Osteocyte (in vitro differentiated cells): Measurements from ENCODE around the gene PRDM2. TPM values are rescaled to one million over a fixed set of nuclear protein-coding genes. Genes with fewer than 3 reads are reported as not detected.
"Not testable (repeated sequence)": the region's sequence is repeated elsewhere in the genome, so short reads cannot be mapped to it uniquely, and the experiment has no call there.

ENCODE experiments used
- DNase-seq: peaks from one replicate; pipeline ENCODE4 v3.0.0; 2021; ENCODE audit warnings: mixed read lengths; ENCODE audit not compliant: unreplicated experiment; ENCODE audit errors: extremely low spot score
- H3K27ac Mint-ChIP-seq: one replicate; pipeline ENCODE4 v1.8.0; 2021; ENCODE audit warnings: mild to moderate bottlenecking, mixed read lengths; ENCODE audit not compliant: unreplicated experiment
- H3K27me3 Mint-ChIP-seq: one replicate; pipeline ENCODE4 v1.8.0; 2021; ENCODE audit warnings: mixed read lengths; ENCODE audit not compliant: unreplicated experiment
- H3K36me3 Mint-ChIP-seq: one replicate; pipeline ENCODE4 v1.8.0; 2021; ENCODE audit warnings: mixed read lengths; ENCODE audit not compliant: unreplicated experiment
- H3K4me1 Mint-ChIP-seq: one replicate; pipeline ENCODE4 v1.8.0; 2021; ENCODE audit warnings: mixed read lengths; ENCODE audit not compliant: unreplicated experiment
- H3K4me3 Mint-ChIP-seq: one replicate; pipeline ENCODE4 v1.8.0; 2021; ENCODE audit warnings: mild to moderate bottlenecking, moderate library complexity, mixed read lengths; ENCODE audit not compliant: unreplicated experiment
- H3K9me3 Mint-ChIP-seq: one replicate; pipeline ENCODE4 v1.8.0; 2021; ENCODE audit warnings: mixed read lengths; ENCODE audit not compliant: unreplicated experiment
- CTCF ChIP-seq: fragments of 200-600 bp; sonication (generic); IDR thresholded peaks from 2 replicates; pipeline ENCODE4 v1.5.0; 2021; ENCODE audit warnings: antibody characterized with exemption, mild to moderate bottlenecking, moderate library complexity
- total RNA-seq: library from RNA; stranded (reverse); gene quantifications from 2 replicates; pipeline ENCODE4 v1.2.1, GENCODE V29; 2021

Gene PRDM2
- total RNA-seq, 1 donor from 2014 or later: 51.7 TPM

DNA sequence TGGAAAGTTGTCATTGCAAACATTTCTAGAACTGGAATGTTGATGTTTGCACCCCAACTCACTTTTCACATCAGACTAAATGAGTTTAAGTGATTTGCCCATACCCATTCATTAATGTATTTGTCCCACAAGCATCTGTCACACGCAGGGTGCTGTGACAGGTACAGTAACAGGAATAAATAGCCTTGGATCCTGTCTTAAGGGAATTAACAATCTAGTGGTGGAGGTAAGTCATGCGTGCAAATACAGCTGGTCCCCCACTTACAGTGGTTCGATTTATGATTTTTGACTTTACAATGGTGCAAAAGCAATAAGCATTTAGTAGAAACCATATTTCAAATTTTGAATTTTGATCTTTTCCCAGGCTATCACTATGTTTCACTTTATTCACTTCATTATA is 17.5 kb upstream of the PRDM2 start:
- no peaks in the 10 kb centered on the region for H3K36me3 Mint-ChIP-seq
- H3K4me1 Mint-ChIP-seq: no peaks in the 10 kb centered on the region
- no peak for TF ChIP-seq CTCF
- H3K27me3 Mint-ChIP-seq: peaks cover 33% of the 10 kb centered on the region
- no peak overlapping the region for H3K27ac Mint-ChIP-seq
- no peak for DNase-seq
- H3K4me3 Mint-ChIP-seq: no peak overlapping the region
- no peaks in the 10 kb centered on the region for H3K9me3 Mint-ChIP-seq

GRCh38 chr1:13683206-13683605 is 16.8 kb upstream of the PRDM2 start:
- DNase-seq: no peak
- Mint-ChIP-seq H3K27ac (no peak overlapping the region), H3K36me3 (no peaks in the 10 kb centered on the region), H3K27me3 (peaks cover 30% of the 10 kb centered on the region), H3K4me1 (no peaks in the 10 kb centered on the region), H3K4me3 (no peak overlapping the region), H3K9me3 (no peaks in the 10 kb centered on the region)
- TF ChIP-seq CTCF: no peak

GRCh38 chr1:13687151-13687715 is 12.8 kb upstream of the PRDM2 start:
- H3K4me3 Mint-ChIP-seq: no peak overlapping the region
- no peak for DNase-seq
- peaks cover 20% of the 10 kb centered on the region for H3K27me3 Mint-ChIP-seq
- no peak for TF ChIP-seq CTCF
- H3K9me3 Mint-ChIP-seq: no peaks in the 10 kb centered on the region
- no peaks in the 10 kb centered on the region for H3K4me1 Mint-ChIP-seq
- no peaks in the 10 kb centered on the region for H3K36me3 Mint-ChIP-seq
- H3K27ac Mint-ChIP-seq: no peak overlapping the region

DNA sequence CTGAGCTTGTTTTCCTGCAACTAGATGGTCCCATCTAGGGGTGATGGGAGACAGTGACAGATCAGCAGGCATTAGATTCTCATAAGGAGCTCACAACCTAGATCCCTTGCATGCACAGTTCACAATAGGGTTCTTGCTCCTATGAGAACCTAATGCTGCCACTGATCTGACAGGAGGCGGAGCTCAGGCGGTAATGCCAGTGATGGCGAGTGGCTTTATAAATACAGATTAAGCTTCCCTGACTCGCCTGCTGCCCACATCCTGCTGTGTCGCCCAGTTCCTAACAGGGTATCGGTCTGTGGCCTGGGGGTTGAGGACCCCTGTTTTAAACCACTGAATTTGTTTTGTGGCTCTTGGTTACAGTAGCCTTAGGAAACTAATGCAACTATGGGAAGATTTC is 6.9 kb upstream of the PRDM2 start:
- H3K4me3 Mint-ChIP-seq, H3K27me3 Mint-ChIP-seq, H3K36me3 Mint-ChIP-seq, H3K4me1 Mint-ChIP-seq, DNase-seq, H3K9me3 Mint-ChIP-seq, H3K27ac Mint-ChIP-seq: not testable (repeated sequence)

GRCh38 chr1:13694886-13695684 is 4.9 kb upstream of the PRDM2 start:
- DNase-seq: no peak
- no peak for TF ChIP-seq CTCF
- peaks cover 4% of the 10 kb centered on the region for H3K27me3 Mint-ChIP-seq
- peaks cover 4% of the 10 kb centered on the region for H3K36me3 Mint-ChIP-seq
- H3K27ac Mint-ChIP-seq: no peak overlapping the region
- H3K4me1 Mint-ChIP-seq: peaks cover 6% of the 10 kb centered on the region
- H3K4me3 Mint-ChIP-seq: no peak overlapping the region
- peaks cover 15% of the 10 kb centered on the region for H3K9me3 Mint-ChIP-seq
